Measurements from ENCODE around the gene HBZ.
"Not testable (repeated sequence)": the region's sequence is repeated elsewhere in the genome, so short reads cannot be mapped to it uniquely, and the experiment has no call there.

Gene HBZ

GRCh38 chr16:166375-167121, 14.1 kb downstream of the HBZ start:
- Histone ChIP-seq H3K36me3 (ENCODE audit: insufficient read depth, insufficient read length, low read length) (no peaks in the 10 kb centered on the region), H3K4me1 (ENCODE audit: insufficient read depth, insufficient read length) (peaks cover 17% of the 10 kb centered on the region), H3K4me3 (ENCODE audit: insufficient read length, low read depth) (peak overlapping the region; percentile 24), H3K27me3 (ENCODE audit: insufficient read depth, insufficient read length) (peaks cover 74% of the 10 kb centered on the region), H3K9me3 (ENCODE audit: insufficient read depth, low read length) (no peaks in the 10 kb centered on the region), H3K9ac (ENCODE audit: insufficient read length, low read depth) (peak overlapping the region; percentile 72)
- DNase-seq (ENCODE audit: low read depth, low spot score) = no peak
- TF ChIP-seq YY1 (IDR thresholded peaks at IDR 0.05; ENCODE audit: insufficient read depth, insufficient read length) (no peak), SUZ12 (IDR thresholded peaks at IDR 0.05; ENCODE audit: extremely low read depth, insufficient read depth, insufficient read length) (no peak), ZNF274 (IDR thresholded peaks at IDR 0.05; ENCODE audit: low read depth, low read length) (no peak)

- no peak for TF ChIP-seq ZNF274 (IDR thresholded peaks at IDR 0.05; ENCODE audit: low read depth, low read length)
- no peak for TF ChIP-seq SUZ12 (IDR thresholded peaks at IDR 0.05; ENCODE audit: extremely low read depth, insufficient read depth, insufficient read length)
- TF ChIP-seq YY1 (IDR thresholded peaks at IDR 0.05; ENCODE audit: insufficient read depth, insufficient read length) = no peak
- Histone ChIP-seq H3K4me1 (ENCODE audit: insufficient read depth, insufficient read length) (peaks cover 17% of the 10 kb centered on the region), H3K9ac (ENCODE audit: insufficient read length, low read depth) (peak overlapping the region; percentile 1), H3K4me3 (ENCODE audit: insufficient read length, low read depth) (no peak overlapping the region), H3K36me3 (ENCODE audit: insufficient read depth, insufficient read length, low read length) (no peaks in the 10 kb centered on the region), H3K27me3 (ENCODE audit: insufficient read depth, insufficient read length) (peaks cover 78% of the 10 kb centered on the region), H3K9me3 (ENCODE audit: insufficient read depth, low read length) (no peaks in the 10 kb centered on the region)
- no peak for DNase-seq (ENCODE audit: low read depth, low spot score)
These were observed 14.8 kb downstream of the HBZ start for GRCh38 chr16:167122-167690.

GRCh38 chr16:168424-168823, 16.0 kb downstream of the HBZ start:
- peaks cover 72% of the 10 kb centered on the region for H3K27me3 ChIP-seq (ENCODE audit: insufficient read depth, insufficient read length)
- DNase-seq (ENCODE audit: low read depth, low spot score) = no peak
- peaks cover 17% of the 10 kb centered on the region for H3K4me1 ChIP-seq (ENCODE audit: insufficient read depth, insufficient read length)
- H3K36me3 ChIP-seq (ENCODE audit: insufficient read depth, insufficient read length, low read length) = no peaks in the 10 kb centered on the region
- H3K4me3 ChIP-seq (ENCODE audit: insufficient read length, low read depth) = no peak overlapping the region
- no peak for TF ChIP-seq SUZ12 (IDR thresholded peaks at IDR 0.05; ENCODE audit: extremely low read depth, insufficient read depth, insufficient read length)
- no peak for TF ChIP-seq ZNF274 (IDR thresholded peaks at IDR 0.05; ENCODE audit: low read depth, low read length)
- no peak for TF ChIP-seq YY1 (IDR thresholded peaks at IDR 0.05; ENCODE audit: insufficient read depth, insufficient read length)
- no peak overlapping the region for H3K9ac ChIP-seq (ENCODE audit: insufficient read length, low read depth)
- H3K9me3 ChIP-seq (ENCODE audit: insufficient read depth, low read length) = no peaks in the 10 kb centered on the region

- H3K27me3 ChIP-seq (ENCODE audit: insufficient read depth, insufficient read length) = peaks cover 74% of the 10 kb centered on the region
- no peak overlapping the region for H3K9ac ChIP-seq (ENCODE audit: insufficient read length, low read depth)
- no peaks in the 10 kb centered on the region for H3K36me3 ChIP-seq (ENCODE audit: insufficient read depth, insufficient read length, low read length)
- no peak for DNase-seq (ENCODE audit: low read depth, low spot score)
- peaks cover 15% of the 10 kb centered on the region for H3K4me1 ChIP-seq (ENCODE audit: insufficient read depth, insufficient read length)
- TF ChIP-seq YY1 (IDR thresholded peaks at IDR 0.05; ENCODE audit: insufficient read depth, insufficient read length) (no peak), SUZ12 (IDR thresholded peaks at IDR 0.05; ENCODE audit: extremely low read depth, insufficient read depth, insufficient read length) (no peak), ZNF274 (IDR thresholded peaks at IDR 0.05; ENCODE audit: low read depth, low read length) (no peak)
- H3K9me3 ChIP-seq (ENCODE audit: insufficient read depth, low read length) = no peaks in the 10 kb centered on the region
- no peak overlapping the region for H3K4me3 ChIP-seq (ENCODE audit: insufficient read length, low read depth)
These were observed 16.6 kb downstream of the HBZ start for GRCh38 chr16:169014-169413.

- DNase-seq (ENCODE audit: low read depth, low spot score); H3K9me3 ChIP-seq (ENCODE audit: insufficient read depth, low read length); H3K36me3 ChIP-seq (ENCODE audit: insufficient read depth, insufficient read length, low read length); H3K9ac ChIP-seq (ENCODE audit: insufficient read length, low read depth); H3K4me3 ChIP-seq (ENCODE audit: insufficient read length, low read depth): not testable (repeated sequence)
- Histone ChIP-seq H3K4me1 (ENCODE audit: insufficient read depth, insufficient read length) (peaks cover 17% of the 10 kb centered on the region), H3K27me3 (ENCODE audit: insufficient read depth, insufficient read length) (peaks cover 81% of the 10 kb centered on the region)
These were observed 17.7 kb downstream of the HBZ start for GRCh38 chr16:170088-170507.

- no peak for DNase-seq (ENCODE audit: low read depth, low spot score)
- H3K36me3 ChIP-seq (ENCODE audit: insufficient read depth, insufficient read length, low read length) = no peaks in the 10 kb centered on the region
- TF ChIP-seq ZNF274 (IDR thresholded peaks at IDR 0.05; ENCODE audit: low read depth, low read length) = no peak
- peaks cover 14% of the 10 kb centered on the region for H3K4me1 ChIP-seq (ENCODE audit: insufficient read depth, insufficient read length)
- no peaks in the 10 kb centered on the region for H3K9me3 ChIP-seq (ENCODE audit: insufficient read depth, low read length)
- no peak overlapping the region for H3K4me3 ChIP-seq (ENCODE audit: insufficient read length, low read depth)
- peaks cover 80% of the 10 kb centered on the region for H3K27me3 ChIP-seq (ENCODE audit: insufficient read depth, insufficient read length)
- no peak overlapping the region for H3K9ac ChIP-seq (ENCODE audit: insufficient read length, low read depth)
These were observed 18.3 kb downstream of the HBZ start for GRCh38 chr16:170788-171187.

- not testable (repeated sequence) for H3K36me3 ChIP-seq (ENCODE audit: insufficient read depth, insufficient read length, low read length); H3K4me3 ChIP-seq (ENCODE audit: insufficient read length, low read depth); H3K9me3 ChIP-seq (ENCODE audit: insufficient read depth, low read length); DNase-seq (ENCODE audit: low read depth, low spot score); H3K4me1 ChIP-seq (ENCODE audit: insufficient read depth, insufficient read length); H3K9ac ChIP-seq (ENCODE audit: insufficient read length, low read depth)
- H3K27me3 ChIP-seq (ENCODE audit: insufficient read depth, insufficient read length) = peaks cover 73% of the 10 kb centered on the region
These were observed 20.0 kb downstream of the HBZ start, which contains the start of gene HBA2 for GRCh38 chr16:172374-172941. TSS of gene HBA2 (plus strand) at chr16:172876. CDS start at chr16:172913, 37 bp downstream.

GRCh38 chr16:173211-173854, 20.9 kb downstream of the HBZ start:
- not testable (repeated sequence) for H3K9me3 ChIP-seq (ENCODE audit: insufficient read depth, low read length); H3K4me1 ChIP-seq (ENCODE audit: insufficient read depth, insufficient read length); H3K9ac ChIP-seq (ENCODE audit: insufficient read length, low read depth); H3K36me3 ChIP-seq (ENCODE audit: insufficient read depth, insufficient read length, low read length); H3K4me3 ChIP-seq (ENCODE audit: insufficient read length, low read depth); DNase-seq (ENCODE audit: low read depth, low spot score)
- H3K27me3 ChIP-seq (ENCODE audit: insufficient read depth, insufficient read length) = peaks cover 73% of the 10 kb centered on the region

GRCh38 chr16:173928-174769, 21.7 kb downstream of the HBZ start:
- not testable (repeated sequence) for H3K36me3 ChIP-seq (ENCODE audit: insufficient read depth, insufficient read length, low read length); H3K4me3 ChIP-seq (ENCODE audit: insufficient read length, low read depth); H3K9me3 ChIP-seq (ENCODE audit: insufficient read depth, low read length); DNase-seq (ENCODE audit: low read depth, low spot score); H3K4me1 ChIP-seq (ENCODE audit: insufficient read depth, insufficient read length); H3K9ac ChIP-seq (ENCODE audit: insufficient read length, low read depth)
- H3K27me3 ChIP-seq (ENCODE audit: insufficient read depth, insufficient read length) = peaks cover 71% of the 10 kb centered on the region

All from NT2/D1 (cell line).